Panc1 (cell line): ENCODE measurements around the gene PHYH.

Experiments
- POLR2AphosphoS5 ChIP-seq: IDR thresholded peaks from 2 replicates; pipeline ENCODE4 v1.6.1; 2012; ENCODE audit warnings: mild to moderate bottlenecking, low read depth, low read length, moderate library complexity
- REST ChIP-seq, 2 experiments: IDR thresholded peaks; 2 replicates each; pipeline ENCODE4 v1.6.1; 2011 to 2012; ENCODE audit warnings: low read depth in 2 of 2, control low read depth in 1 of 2, low read length in 1 of 2, mild to moderate bottlenecking in 1 of 2, moderate library complexity in 1 of 2; ENCODE audit not compliant: insufficient read depth in 1 of 2
- SIN3A ChIP-seq: IDR thresholded peaks from 2 replicates; pipeline ENCODE4 v1.6.1; 2012; ENCODE audit warnings: low read depth, mild to moderate bottlenecking, low read length, moderate library complexity, borderline replicate concordance; ENCODE audit not compliant: insufficient read depth
- TCF7L2 ChIP-seq: IDR thresholded peaks from 2 replicates; pipeline ENCODE4 v1.6.1; 2011; ENCODE audit warnings: mild to moderate bottlenecking, low read depth, low read length, inconsistent platforms
- TF ChIP-seq, protein P1 (sequence below): fragments of 450-650 bp; IDR thresholded peaks from 2 replicates; pipeline ENCODE4 v1.5.1; 2017; ENCODE audit warnings: mild to moderate bottlenecking

- TF ChIP-seq, protein P1, sequence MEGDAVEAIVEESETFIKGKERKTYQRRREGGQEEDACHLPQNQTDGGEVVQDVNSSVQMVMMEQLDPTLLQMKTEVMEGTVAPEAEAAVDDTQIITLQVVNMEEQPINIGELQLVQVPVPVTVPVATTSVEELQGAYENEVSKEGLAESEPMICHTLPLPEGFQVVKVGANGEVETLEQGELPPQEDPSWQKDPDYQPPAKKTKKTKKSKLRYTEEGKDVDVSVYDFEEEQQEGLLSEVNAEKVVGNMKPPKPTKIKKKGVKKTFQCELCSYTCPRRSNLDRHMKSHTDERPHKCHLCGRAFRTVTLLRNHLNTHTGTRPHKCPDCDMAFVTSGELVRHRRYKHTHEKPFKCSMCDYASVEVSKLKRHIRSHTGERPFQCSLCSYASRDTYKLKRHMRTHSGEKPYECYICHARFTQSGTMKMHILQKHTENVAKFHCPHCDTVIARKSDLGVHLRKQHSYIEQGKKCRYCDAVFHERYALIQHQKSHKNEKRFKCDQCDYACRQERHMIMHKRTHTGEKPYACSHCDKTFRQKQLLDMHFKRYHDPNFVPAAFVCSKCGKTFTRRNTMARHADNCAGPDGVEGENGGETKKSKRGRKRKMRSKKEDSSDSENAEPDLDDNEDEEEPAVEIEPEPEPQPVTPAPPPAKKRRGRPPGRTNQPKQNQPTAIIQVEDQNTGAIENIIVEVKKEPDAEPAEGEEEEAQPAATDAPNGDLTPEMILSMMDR, result no peak
- TF ChIP-seq TCF7L2, result no peak
- no peak for TF ChIP-seq SIN3A
- no peak for TF ChIP-seq REST (IDR thresholded peaks at IDR 0.05; ENCODE audit: insufficient read depth in 1 of 2, low read depth in 2 of 2, low read length in 1 of 2)
- TF ChIP-seq POLR2AphosphoS5, result no peak
Measured at GRCh38 chr10:13294784-13295183, 5.1 kb downstream of the PHYH start.
